HG03060 (cell line): ENCODE measurements around the gene RALB.

Source experiments
- ATAC-seq: cut with Tn5 transposase; IDR thresholded peaks from one replicate; pipeline ENCODE4 v1.9.1; 2021; ENCODE audit warnings: low read depth, moderate number of reproducible peaks; ENCODE audit not compliant: unreplicated experiment

RALB gene

DNA sequence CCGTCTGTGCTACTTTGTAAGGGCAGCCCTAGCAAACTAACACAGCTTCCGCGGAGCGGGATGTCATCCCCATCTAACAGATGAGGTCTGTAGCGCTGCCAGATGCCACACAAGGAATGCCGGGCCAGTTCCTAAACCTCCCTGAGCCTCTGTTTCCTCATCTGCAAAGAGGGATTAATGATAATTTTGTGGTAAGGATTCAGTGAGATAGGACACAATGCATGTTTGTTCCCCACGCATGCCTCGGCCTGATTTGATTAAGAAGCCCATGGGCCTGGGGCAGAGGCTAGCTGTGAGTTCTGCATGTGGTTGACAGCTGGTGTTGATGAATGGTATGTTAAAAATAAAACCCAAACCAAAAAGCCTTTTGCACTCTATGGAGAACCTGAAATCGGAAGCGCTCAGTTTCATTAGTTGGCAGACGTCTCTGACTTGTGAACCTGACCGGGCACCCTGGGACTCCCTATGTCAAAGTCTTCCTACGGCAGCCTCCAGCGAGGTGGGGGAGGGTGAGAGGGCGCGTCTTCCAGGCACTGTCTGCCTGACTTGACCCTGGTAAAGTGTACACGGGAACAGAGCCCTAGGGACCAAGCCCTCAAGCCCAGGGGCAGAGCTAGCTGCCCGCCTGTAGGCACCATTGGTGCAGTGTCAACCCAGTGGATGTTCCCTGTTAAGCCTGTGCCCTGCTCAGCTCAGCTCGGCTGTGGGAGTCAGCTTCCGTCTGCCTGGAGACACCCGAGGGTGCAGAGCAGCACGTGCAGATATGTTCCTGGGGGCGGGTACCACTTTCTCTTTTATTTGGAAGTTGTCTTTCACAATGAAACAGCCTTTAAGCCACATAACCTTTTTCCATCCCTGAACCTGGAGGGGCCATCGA lies 78.5 kb downstream of the RALB start:
- no peak for ATAC-seq

GRCh38 chr2:120331903-120332302 lies 79.3 kb downstream of the RALB start:
- ATAC-seq: no peak

DNA sequence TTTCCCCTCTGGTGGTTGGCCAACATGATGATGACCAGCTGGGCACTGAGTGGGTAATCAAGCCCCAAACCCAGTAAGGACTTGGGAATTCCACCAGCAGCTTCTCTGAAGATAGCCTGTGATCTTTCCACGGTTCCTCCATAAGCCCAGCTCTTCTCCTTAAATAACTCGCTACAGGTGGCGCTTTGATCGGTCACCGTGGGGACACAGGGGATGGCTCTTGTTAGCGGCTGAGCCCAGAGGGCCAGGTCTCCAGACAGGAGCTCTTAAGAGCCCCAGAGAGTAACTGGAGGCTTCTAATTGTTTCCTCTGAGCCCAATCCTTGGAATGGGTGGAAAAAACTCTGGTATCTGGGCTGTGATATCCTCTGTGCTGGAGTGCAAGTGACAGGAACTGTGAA lies 79.7 kb downstream of the RALB start:
- no peak for ATAC-seq

- no peak for ATAC-seq
Measured at GRCh38 chr2:120334068-120334467, 81.4 kb downstream of the RALB start.

DNA sequence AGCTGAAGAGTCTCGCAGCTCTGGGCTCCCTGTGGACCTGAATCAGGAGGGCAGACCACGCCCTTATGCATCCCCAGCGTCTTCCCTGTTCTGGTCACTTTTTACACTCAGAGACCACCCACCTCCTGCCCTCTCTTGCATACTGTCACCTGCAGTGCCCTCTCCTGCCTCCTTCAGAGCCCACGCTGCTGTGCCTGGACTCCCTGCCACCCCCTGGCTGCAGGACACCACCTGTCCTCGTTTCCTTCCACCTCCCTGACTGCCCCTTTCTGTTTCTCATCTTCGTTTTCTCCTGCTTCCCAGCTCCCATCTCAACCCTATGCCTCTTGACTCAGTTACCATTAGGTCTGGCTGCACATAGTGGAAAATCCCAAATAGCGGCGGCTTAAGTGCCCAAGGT lies 84.1 kb downstream of the RALB start:
- ATAC-seq: no peak

GRCh38 chr2:120338015-120338414 lies 85.4 kb downstream of the RALB start:
- no peak for ATAC-seq

DNA sequence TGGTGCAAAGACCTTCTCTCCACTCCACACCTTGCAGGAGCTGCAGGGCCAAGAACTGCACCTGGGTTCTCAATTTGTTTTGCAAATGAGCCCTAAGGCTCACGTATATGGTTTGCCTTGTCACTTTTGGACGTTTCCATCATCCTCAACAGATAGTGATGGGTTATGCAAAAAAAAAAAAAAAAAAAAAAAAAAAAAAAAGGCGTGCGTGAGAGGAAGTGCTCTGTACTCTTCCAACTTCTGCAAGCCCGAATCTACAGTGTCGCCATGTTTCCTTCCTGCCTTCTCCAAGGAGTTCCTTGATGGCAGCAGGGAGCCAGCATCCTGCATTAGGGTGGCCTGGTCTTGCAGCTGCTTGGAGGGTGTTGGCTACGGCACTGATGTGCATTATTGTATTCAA lies 89.3 kb downstream of the RALB start:
- no peak for ATAC-seq

GRCh38 chr2:120342446-120342845 lies 89.8 kb downstream of the RALB start:
- ATAC-seq: no peak

GRCh38 chr2:120343100-120343432 lies 90.4 kb downstream of the RALB start:
- ATAC-seq: no peak

- no peak for ATAC-seq
Measured at GRCh38 chr2:120343433-120344105, 90.9 kb downstream of the RALB start.
